ENCODE results near the gene DYNC2LI1. TPM values are rescaled to one million over a fixed set of nuclear protein-coding genes. Genes with fewer than 3 reads are reported as not detected.

The DYNC2LI1 gene
- polyA plus RNA-seq, 1 donor (not counting 4 experiments of a cell fraction or from before 2014, with no cell fraction given): 29.9 TPM

- DNase-seq (ENCODE audit: low read depth, low spot score) (no peak), FAIRE-seq (no peak)
- H3K9me3 ChIP-seq (ENCODE audit: control insufficient read depth, low read depth, low read length): no peaks in the 10 kb centered on the region
- no peak overlapping the region for H2AFZ ChIP-seq (ENCODE audit: control insufficient read depth, low read length)
- H3K9me1 ChIP-seq (ENCODE audit: control insufficient read depth, extremely low read depth, insufficient read depth, low read length): no peaks in the 10 kb centered on the region
- H3K4me1 ChIP-seq (ENCODE audit: control insufficient read depth, extremely low read depth, insufficient read depth, low read length): no peaks in the 10 kb centered on the region
- H3K27ac ChIP-seq (ENCODE audit: control insufficient read depth, insufficient read depth, low read length): no peak overlapping the region
- H3K9ac ChIP-seq (ENCODE audit: control insufficient read depth, extremely low read depth, insufficient read depth, low read length): no peak overlapping the region
- no peaks in the 10 kb centered on the region for H3K36me3 ChIP-seq (ENCODE audit: control insufficient read depth in 2 of 2, extremely low read depth in 1 of 2, insufficient read depth in 2 of 2, low read length in 2 of 2)
- H3K27me3 ChIP-seq (ENCODE audit: control insufficient read depth, extremely low read depth, insufficient read depth, low read length): peaks cover 12% of the 10 kb centered on the region
- no peaks in the 10 kb centered on the region for H3K79me2 ChIP-seq (ENCODE audit: control insufficient read depth, insufficient read depth, low read length)
- no peak overlapping the region for H3K4me3 ChIP-seq (ENCODE audit: control insufficient read depth in 2 of 3, extremely low read depth in 1 of 3, insufficient read depth in 2 of 3, low read depth in 1 of 3, low read length in 3 of 3)
- H3K4me2 ChIP-seq (ENCODE audit: control insufficient read depth, extremely low read depth, insufficient read depth, low read depth, low read length): no peak overlapping the region
- H4K20me1 ChIP-seq (ENCODE audit: control insufficient read depth, extremely low read depth, insufficient read depth, low read length): no peaks in the 10 kb centered on the region
- dilution Hi-C loops (cut with MboI; ENCODE audit: extremely low pct_ligation_motif_present, low sequenced_read_pairs): no loop called here
- no peak for TF ChIP-seq CTCF (optimal IDR thresholded peaks at IDR 0.05 in 1 of 3, IDR thresholded peaks at IDR 0.05 in 1 of 3, conservative IDR thresholded peaks at IDR 0.05 in 1 of 3; ENCODE audit: extremely low read depth in 1 of 3, insufficient read depth in 2 of 3, low read length in 3 of 3)
- TF ChIP-seq EZH2 (IDR thresholded peaks at IDR 0.05; ENCODE audit: low read length): no peak
Measured at GRCh38 chr2:43818761-43819160, 44.9 kb downstream of the DYNC2LI1 start.

- Histone ChIP-seq H3K4me2 (ENCODE audit: control insufficient read depth, extremely low read depth, insufficient read depth, low read depth, low read length) (no peak overlapping the region), H3K4me3 (ENCODE audit: control insufficient read depth in 2 of 3, extremely low read depth in 1 of 3, insufficient read depth in 2 of 3, low read depth in 1 of 3, low read length in 3 of 3) (no peak overlapping the region), H3K27ac (ENCODE audit: control insufficient read depth, insufficient read depth, low read length) (no peak overlapping the region), H3K79me2 (ENCODE audit: control insufficient read depth, insufficient read depth, low read length) (no peaks in the 10 kb centered on the region), H3K9ac (ENCODE audit: control insufficient read depth, extremely low read depth, insufficient read depth, low read length) (no peak overlapping the region), H3K27me3 (ENCODE audit: control insufficient read depth, extremely low read depth, insufficient read depth, low read length) (peaks cover 14% of the 10 kb centered on the region), H3K4me1 (ENCODE audit: control insufficient read depth, extremely low read depth, insufficient read depth, low read length) (no peaks in the 10 kb centered on the region), H3K9me3 (ENCODE audit: control insufficient read depth, low read depth, low read length) (no peaks in the 10 kb centered on the region), H3K9me1 (ENCODE audit: control insufficient read depth, extremely low read depth, insufficient read depth, low read length) (no peaks in the 10 kb centered on the region), H3K36me3 (ENCODE audit: control insufficient read depth in 2 of 2, extremely low read depth in 1 of 2, insufficient read depth in 2 of 2, low read length in 2 of 2) (no peaks in the 10 kb centered on the region), H2AFZ (ENCODE audit: control insufficient read depth, low read length) (no peak overlapping the region), H4K20me1 (ENCODE audit: control insufficient read depth, extremely low read depth, insufficient read depth, low read length) (no peaks in the 10 kb centered on the region)
- FAIRE-seq (no peak), DNase-seq (ENCODE audit: low read depth, low spot score) (no peak)
- dilution Hi-C loops (cut with MboI; ENCODE audit: extremely low pct_ligation_motif_present, low sequenced_read_pairs): no loop called here
- no peak for TF ChIP-seq EZH2 (IDR thresholded peaks at IDR 0.05; ENCODE audit: low read length)
- no peak for TF ChIP-seq CTCF (optimal IDR thresholded peaks at IDR 0.05 in 1 of 3, IDR thresholded peaks at IDR 0.05 in 1 of 3, conservative IDR thresholded peaks at IDR 0.05 in 1 of 3; ENCODE audit: extremely low read depth in 1 of 3, insufficient read depth in 2 of 3, low read length in 3 of 3)
Measured at GRCh38 chr2:43819491-43820163, 45.8 kb downstream of the DYNC2LI1 start.
